H1 (cell line): ENCODE results near the gene DIP2B. TPM values are rescaled to one million over a fixed set of nuclear protein-coding genes. Genes with fewer than 3 reads are reported as not detected.

Source experiments
- CTCF ChIA-PET: fragments of 300-600 bp; sonication (Branson Sonifier 250); formaldehyde crosslinking; loops from one replicate; lab custom pipeline; 2021; ENCODE audit not compliant: partially characterized antibody; lab: Charles Lee
- POLR2A ChIA-PET: fragments of 300-600 bp; sonication (Branson Sonifier 250); formaldehyde crosslinking; loops from one replicate; lab custom pipeline; 2021; ENCODE audit warnings: inconsistent platforms; ENCODE audit not compliant: partially characterized antibody; lab: Charles Lee
- DNase-seq, 2 experiments: peaks; one replicate each; pipeline versions ENCODE4 v3.0.0 to v3.0.0-alpha.2; 2010 to 2022; ENCODE audit warnings: low spot score in 2 of 2, low read depth in 1 of 2, mixed read lengths in 1 of 2
- FAIRE-seq: peaks from 2 replicates; lab custom pipeline; 2011; peaks lifted over from hg19 to GRCh38; lab: Jason Lieb, UNC
- H2AFZ ChIP-seq: 2 replicates; pipeline ENCODE4 v1.8.1; 2012; ENCODE audit warnings: low read length, inconsistent platforms
- H2AK5ac ChIP-seq: 2 replicates; pipeline ENCODE4 v1.6.1; 2013; ENCODE audit warnings: low read depth, low read length
- H2BK120ac ChIP-seq: replicated peaks from 2 replicates; pipeline ENCODE3; 2013; ENCODE audit warnings: low read depth, low read length, inconsistent platforms
- H2BK12ac ChIP-seq: 2 replicates; pipeline ENCODE4 v1.6.1; 2013; ENCODE audit warnings: low read depth, low read length
- H2BK15ac ChIP-seq: 2 replicates; pipeline ENCODE4 v1.6.1; 2013; ENCODE audit warnings: low read length
- H2BK20ac ChIP-seq: 2 replicates; pipeline ENCODE4 v1.6.1; 2013; ENCODE audit warnings: low read length
- H2BK5ac ChIP-seq: 2 replicates; pipeline ENCODE4 v1.6.1; 2013; ENCODE audit warnings: low read depth, low read length
- H3K14ac ChIP-seq: 2 replicates; pipeline ENCODE4 v1.6.1; 2013; ENCODE audit warnings: inconsistent platforms; ENCODE audit not compliant: insufficient read length
- H3K18ac ChIP-seq: 2 replicates; pipeline ENCODE4 v1.6.1; 2013; ENCODE audit warnings: low read length; ENCODE audit errors: extremely low read depth
- H3K23ac ChIP-seq: 2 replicates; pipeline ENCODE4 v1.6.1; 2013; ENCODE audit warnings: inconsistent platforms; ENCODE audit not compliant: insufficient read length
- H3K23me2 ChIP-seq: 2 replicates; pipeline ENCODE4 v1.6.1; 2013; ENCODE audit warnings: low read depth, low read length
- H3K27ac ChIP-seq: 2 replicates; pipeline ENCODE4 v1.6.1; 2011; ENCODE audit warnings: low read depth, low read length, inconsistent platforms
- H3K27me3 ChIP-seq, 4 experiments: replicated peaks in 1 of 4; 1 replicate in 1 of 4; 2 replicates in 3 of 4; pipeline versions ENCODE4 v1.6.1 to v1.8.1; 2011 to 2013; ENCODE audit warnings: low read length in 3 of 4, mild to moderate bottlenecking in 3 of 4, inconsistent platforms in 2 of 4, mixed read lengths in 2 of 4, moderate library complexity in 1 of 4; ENCODE audit not compliant: control insufficient read depth in 3 of 4, insufficient read depth in 3 of 4; ENCODE audit errors: extremely low read depth in 1 of 4
- H3K36me3 ChIP-seq, 4 experiments: 2 replicates each; pipeline versions ENCODE4 v1.6.1 to v1.8.1; 2011 to 2013; ENCODE audit warnings: mild to moderate bottlenecking in 4 of 4, low read length in 3 of 4, moderate library complexity in 2 of 4, control low read depth in 1 of 4, inconsistent platforms in 1 of 4; ENCODE audit not compliant: insufficient read depth in 4 of 4, control insufficient read depth in 2 of 4
- H3K4ac ChIP-seq: replicated peaks from 2 replicates; pipeline ENCODE3; 2013; ENCODE audit warnings: low read length, low read depth, mixed read lengths, inconsistent platforms; ENCODE audit not compliant: insufficient read length
- H3K4me1 ChIP-seq, 4 experiments: replicated peaks in 1 of 4; 1 replicate in 1 of 4; 2 replicates in 3 of 4; pipeline versions ENCODE4 v1.6.1 to v1.8.1; 2011 to 2013; ENCODE audit warnings: low read length in 3 of 4, inconsistent platforms in 2 of 4, mixed read lengths in 1 of 4; ENCODE audit not compliant: insufficient read depth in 4 of 4, control insufficient read depth in 3 of 4
- H3K4me2 ChIP-seq, 2 experiments: 2 replicates each; pipeline versions ENCODE4 v1.6.1 to v1.8.1; 2011 to 2013; ENCODE audit warnings: low read depth in 2 of 2, low read length in 2 of 2, control low read depth in 1 of 2, inconsistent platforms in 1 of 2, mild to moderate bottlenecking in 1 of 2; ENCODE audit not compliant: insufficient read depth in 1 of 2
- H3K4me3 ChIP-seq, 4 experiments: fragments of 200-600, 300-600 bp in 1 of 4; sonication (generic), shearing (Covaris generic), sonication (Bioruptor Twin) in 1 of 4; 2 replicates each; pipeline versions ENCODE4 v1.5.1 to v1.8.1; 2011 to 2016; ENCODE audit warnings: low read length in 4 of 4, low read depth in 3 of 4, control low read depth in 2 of 4, inconsistent platforms in 2 of 4, mild to moderate bottlenecking in 2 of 4, mixed read lengths in 1 of 4, moderate library complexity in 1 of 4; ENCODE audit not compliant: insufficient read depth in 2 of 4; ENCODE audit errors: extremely low read depth in 1 of 4
- H3K56ac ChIP-seq: replicated peaks from 2 replicates; pipeline ENCODE3; 2013; ENCODE audit warnings: low read depth, mild to moderate bottlenecking, mixed read lengths, low read length, inconsistent platforms; ENCODE audit not compliant: insufficient read length
- H3K79me1 ChIP-seq: 2 replicates; pipeline ENCODE4 v1.6.1; 2013; ENCODE audit warnings: low read depth, low read length, control low read depth
- H3K79me2 ChIP-seq, 2 experiments: 2 replicates each; pipeline versions ENCODE4 v1.6.1 to v1.8.1; 2012 to 2013; ENCODE audit warnings: low read length in 2 of 2, mild to moderate bottlenecking in 2 of 2, inconsistent platforms in 1 of 2; ENCODE audit not compliant: insufficient read depth in 2 of 2, control insufficient read depth in 1 of 2
- H3K9ac ChIP-seq, 4 experiments: replicated peaks in 1 of 4; 1 replicate in 1 of 4; 2 replicates in 3 of 4; pipeline versions ENCODE4 v1.6.1 to v1.8.1; 2011 to 2013; ENCODE audit warnings: low read depth in 3 of 4, low read length in 3 of 4, control low read depth in 2 of 4, mild to moderate bottlenecking in 2 of 4, moderate library complexity in 2 of 4, inconsistent platforms in 1 of 4; ENCODE audit errors: extremely low read depth in 1 of 4
- H3K9me3 ChIP-seq, 2 experiments: 2 replicates each; pipeline versions ENCODE4 v1.6.1 to v1.8.1; 2012 to 2013; ENCODE audit warnings: mild to moderate bottlenecking in 2 of 2, moderate library complexity in 2 of 2, control low read depth in 1 of 2, inconsistent platforms in 1 of 2, low read depth in 1 of 2, low read length in 1 of 2, mixed read lengths in 1 of 2; ENCODE audit not compliant: insufficient read depth in 2 of 2
- H4K20me1 ChIP-seq, 2 experiments: replicated peaks in 1 of 2; 2 replicates each; pipeline versions ENCODE3 to v1.8.1; 2011 to 2013; ENCODE audit warnings: inconsistent platforms in 2 of 2, low read length in 2 of 2, mild to moderate bottlenecking in 1 of 2; ENCODE audit not compliant: insufficient read depth in 2 of 2, control insufficient read depth in 1 of 2
- H4K5ac ChIP-seq: 2 replicates; pipeline ENCODE4 v1.6.1; 2013; ENCODE audit warnings: low read length, low read depth, mixed read lengths, inconsistent platforms; ENCODE audit not compliant: insufficient read length
- H4K8ac ChIP-seq: 2 replicates; pipeline ENCODE4 v1.8.0; 2013; ENCODE audit warnings: mild to moderate bottlenecking, moderate library complexity, low read length, inconsistent platforms; ENCODE audit not compliant: insufficient read depth; ENCODE audit errors: extremely low read depth
- H4K91ac ChIP-seq: replicated peaks from 2 replicates; pipeline ENCODE3; 2013; ENCODE audit warnings: low read length, mixed read lengths, inconsistent platforms; ENCODE audit not compliant: insufficient read length
- JUND ChIP-seq: IDR thresholded peaks from 2 replicates; pipeline ENCODE4 v1.6.1; 2011; ENCODE audit warnings: mild to moderate bottlenecking, improper control_type of control experiment, low read length
- WGBS, 2 experiments: shearing (Covaris generic) in 1 of 2; methylation state at CpG; one replicate each; pipeline versions ENCODE4 v1.1.6 to v1.1.7; 2013 to 2015; ENCODE audit warnings: low lambda C conversion rate in 2 of 2, mixed read lengths in 2 of 2, inconsistent platforms in 1 of 2, low coverage in 1 of 2, missing lambda C conversion rate in 1 of 2; ENCODE audit not compliant: insufficient replicate concordance in 2 of 2, insufficient coverage in 1 of 2, insufficient read length in 1 of 2; ENCODE audit errors: extremely low coverage in 1 of 2, missing lambda C conversion rate in 1 of 2; 5-methylcytosine and 5-hydroxymethylcytosine counted together
- polyA plus RNA-seq, 7 experiments: library from polyadenylated mRNA; depleted of rRNA in 3 of 7; stranded (reverse) in 5 of 7; unstranded in 2 of 7; fragments of >200 nt in 5 of 7; fragments of 200-250 nt in 2 of 7; gene quantifications; 1 replicate in 5 of 7; 2 replicates in 1 of 7; 4 replicates in 1 of 7; pipeline versions ENCODE4 v1.2.1 to v1.2.3, GENCODE V29; 2011 to 2013; ENCODE audit warnings: missing spikeins in 2 of 7, mixed read lengths in 2 of 7
- total RNA-seq: library from RNA; stranded (reverse); fragmentation: NEBNext Ultra II Directional; extraction: Animal tissue kit (Norgen Biotek cat#: 25700); gene quantifications from 2 replicates; pipeline ENCODE4 v1.2.1, GENCODE V29; 2021

Gene DIP2B
- total and polyA plus RNA-seq, 2 of the 8 experiments (the other 6 are each of a cell fraction or from before 2014, with no cell fraction given): 11.1 to 29.6 TPM

GRCh38 chr12:50549885-50550284 is 45.1 kb downstream of the DIP2B start:
- H3K9me3 ChIP-seq: no peaks in the 10 kb centered on the region
- no peak overlapping the region for H3K23ac ChIP-seq
- H2BK20ac ChIP-seq: no peak overlapping the region
- peaks cover 0 to 68% of the 10 kb centered on the region in 2 experiments; a peak in 2 of 4 replicates for H3K79me2 ChIP-seq
- H3K4ac ChIP-seq: no peak overlapping the region
- H3K27me3 ChIP-seq: no peaks in the 10 kb centered on the region
- CTCF ChIA-PET: interaction anchor here (0.5 to 1.4 kb wide), 4 partner anchors 11 to 1979 kb away, joined by 3 to 5 read pairs (median 3); no protein-coding TSS in a partner anchor
- H2BK120ac ChIP-seq: no peak overlapping the region
- 86% methylated on average over 4 of the region's 4 CpGs; no CpG with 5 or more reads in 1 of the 2 experiments for WGBS, 2 experiments
- H2AK5ac ChIP-seq: no peak overlapping the region
- H3K9ac ChIP-seq: no peak overlapping the region
- H2BK15ac ChIP-seq: no peak overlapping the region
- no peak overlapping the region for H4K91ac ChIP-seq
- no peak overlapping the region for H2BK12ac ChIP-seq
- H3K14ac ChIP-seq: no peak overlapping the region
- no peaks in the 10 kb centered on the region for H3K36me3 ChIP-seq
- H2BK5ac ChIP-seq: no peak overlapping the region
- POLR2A ChIA-PET: interaction anchor here (1.4 kb wide), 1 partner anchor 12 kb away, joined by 7 read pairs; no protein-coding TSS in a partner anchor
- H3K56ac ChIP-seq: no peak overlapping the region
- DNase-seq (no peak), FAIRE-seq (no peak)
- H4K20me1 ChIP-seq: peaks cover 0 to 1% of the 10 kb centered on the region in 2 experiments
- no peak overlapping the region for H2AFZ ChIP-seq
- no peak overlapping the region for H3K4me2 ChIP-seq
- no peak overlapping the region for H3K27ac ChIP-seq
- peaks cover 0 to 3% (median 0%) of the 10 kb centered on the region in 4 experiments; a peak in 1 of 7 replicates for H3K4me1 ChIP-seq
- no peak overlapping the region for H4K5ac ChIP-seq
- no peak overlapping the region for H4K8ac ChIP-seq
- H3K4me3 ChIP-seq: no peak overlapping the region
- no peak overlapping the region for H3K18ac ChIP-seq
- H3K23me2 ChIP-seq: no peaks in the 10 kb centered on the region
- peaks cover 6% of the 10 kb centered on the region for H3K79me1 ChIP-seq
- no peak for TF ChIP-seq JUND
